Effector CD8-positive, alpha-beta T cell (primary cell): ENCODE data around the gene PAF1.
"Not testable (repeated sequence)": the region's sequence is repeated elsewhere in the genome, so short reads cannot be mapped to it uniquely, and the experiment has no call there.

Source experiments
- DNase-seq: peaks from one replicate; lab custom pipeline; 2025; lab: John Stamatoyannopoulos, UW

The PAF1 gene

GRCh38 chr19:39382991-39383828 lies 7.7 kb downstream of the PAF1 start:
- no peak for DNase-seq

- DNase-seq: no peak
These were observed 8.8 kb downstream of the PAF1 start for GRCh38 chr19:39381910-39382611.

GRCh38 chr19:39380521-39381502 lies 10.1 kb downstream of the PAF1 start:
- no peak for DNase-seq

GRCh38 chr19:39379865-39380396 lies 11.0 kb downstream of the PAF1 start:
- no peak for DNase-seq

- DNase-seq: not testable (repeated sequence)
These were observed 11.5 kb downstream of the PAF1 start for GRCh38 chr19:39379366-39379765.

- no peak for DNase-seq
These were observed 13.2 kb downstream of the PAF1 start for GRCh38 chr19:39377373-39378362.

GRCh38 chr19:39375929-39376328 lies 15.0 kb downstream of the PAF1 start:
- no peak for DNase-seq

GRCh38 chr19:39372941-39373340 lies 18.0 kb downstream of the PAF1 start:
- DNase-seq: no peak

GRCh38 chr19:39372047-39372802 lies 18.7 kb downstream of the PAF1 start:
- no peak for DNase-seq

- no peak for DNase-seq
These were observed 20.2 kb downstream of the PAF1 start for GRCh38 chr19:39370735-39371134.

GRCh38 chr19:39369200-39369599 lies 21.7 kb downstream of the PAF1 start:
- DNase-seq: no peak

GRCh38 chr19:39365531-39365930 lies 25.4 kb downstream of the PAF1 start:
- no peak for DNase-seq

- no peak for DNase-seq
These were observed 26.9 kb downstream of the PAF1 start for GRCh38 chr19:39363901-39364457.

- no peak for DNase-seq
These were observed 27.9 kb downstream of the PAF1 start for GRCh38 chr19:39362682-39363657.

GRCh38 chr19:39360599-39360998 lies 30.3 kb downstream of the PAF1 start:
- DNase-seq: no peak

- no peak for DNase-seq
These were observed 31.9 kb downstream of the PAF1 start for GRCh38 chr19:39359026-39359425.

- no peak for DNase-seq
These were observed 34.3 kb downstream of the PAF1 start for GRCh38 chr19:39356647-39357046.

- DNase-seq: no peak
These were observed 34.8 kb downstream of the PAF1 start for GRCh38 chr19:39356073-39356472.
